GM12801 (cell line): Measurements from ENCODE around the gene RACK1.

Experiments used
- CTCF ChIP-seq: IDR thresholded peaks from one replicate; pipeline ENCODE4 v1.5.1; 2011; ENCODE audit warnings: control low read depth; ENCODE audit not compliant: insufficient read length; ENCODE audit errors: extremely low read depth

The RACK1 gene

GRCh38 chr5:181265092-181265671, 21.5 kb upstream of the RACK1 start:
- TF ChIP-seq CTCF, result no peak

GRCh38 chr5:181263633-181264032, 19.9 kb upstream of the RACK1 start:
- TF ChIP-seq CTCF, result no peak

- no peak for TF ChIP-seq CTCF
These were observed 17.8 kb upstream of the RACK1 start for GRCh38 chr5:181261320-181262049.

- no peak for TF ChIP-seq CTCF
These were observed 17.1 kb upstream of the RACK1 start, which contains the start of gene TRIM52 for GRCh38 chr5:181260720-181261319. TSS of gene TRIM52 (minus strand) at chr5:181261143. CDS start at chr5:181260813, 330 bp downstream.

GRCh38 chr5:181259974-181260719, 16.4 kb upstream of the RACK1 start:
- TF ChIP-seq CTCF, result no peak

- no peak for TF ChIP-seq CTCF
These were observed 15.6 kb upstream of the RACK1 start for GRCh38 chr5:181259283-181259682.

- no peak for TF ChIP-seq CTCF
These were observed 14.9 kb upstream of the RACK1 start for GRCh38 chr5:181258576-181258975.
